Type B pancreatic cell (in vitro differentiated cells): ENCODE data around the gene MSANTD2. TPM values are rescaled to one million over a fixed set of nuclear protein-coding genes. Genes with fewer than 3 reads are reported as not detected.
A peak's percentile ranks its signal among the peaks of the same experiment; 100 is the strongest.
"Not testable (repeated sequence)": the region's sequence is repeated elsewhere in the genome, so short reads cannot be mapped to it uniquely, and the experiment has no call there.

Experiments
- DNase-seq: peaks from one replicate; pipeline ENCODE4 v3.0.0; 2021; ENCODE audit warnings: mixed read lengths; ENCODE audit not compliant: unreplicated experiment; ENCODE audit errors: extremely low spot score
- H3K27ac Mint-ChIP-seq: 2 replicates; pipeline ENCODE4 v1.8.0; 2021; ENCODE audit warnings: mild to moderate bottlenecking, mixed read lengths
- H3K27me3 Mint-ChIP-seq: 2 replicates; pipeline ENCODE4 v1.8.0; 2021; ENCODE audit warnings: mixed read lengths
- H3K36me3 Mint-ChIP-seq: 2 replicates; pipeline ENCODE4 v1.8.0; 2021; ENCODE audit warnings: mixed read lengths
- H3K4me1 Mint-ChIP-seq: one replicate; pipeline ENCODE4 v1.8.0; 2021; ENCODE audit warnings: mixed read lengths; ENCODE audit not compliant: unreplicated experiment
- H3K4me3 Mint-ChIP-seq: 2 replicates; pipeline ENCODE4 v1.8.0; 2021; ENCODE audit warnings: mild to moderate bottlenecking, mixed read lengths
- H3K9me3 Mint-ChIP-seq: 2 replicates; pipeline ENCODE4 v1.8.0; 2021; ENCODE audit warnings: mixed read lengths
- CTCF ChIP-seq: fragments of 200-600 bp; sonication (generic); conservative IDR thresholded peaks from 2 replicates; pipeline ENCODE4 v1.5.0; 2021; ENCODE audit warnings: antibody characterized with exemption, mild to moderate bottlenecking
- total RNA-seq: library from RNA; stranded (reverse); gene quantifications from 2 replicates; pipeline ENCODE4 v1.2.1, GENCODE V29; 2021; ENCODE audit warnings: low replicate concordance

Gene MSANTD2
- total RNA-seq, 1 donor from 2014 or later, result 27.4 TPM

GRCh38 chr11:124784051-124784450 lies 16.2 kb downstream of the MSANTD2 start:
- Mint-ChIP-seq H3K4me1 (peaks cover 3% of the 10 kb centered on the region), H3K27me3 (no peaks in the 10 kb centered on the region)

GRCh38 chr11:124783002-124783401 lies 17.2 kb downstream of the MSANTD2 start:
- Mint-ChIP-seq H3K9me3 (no peaks in the 10 kb centered on the region), H3K4me3 (no peak overlapping the region), H3K4me1 (peaks cover 3% of the 10 kb centered on the region), H3K36me3 (peaks cover 7% of the 10 kb centered on the region), H3K27ac (no peak overlapping the region), H3K27me3 (no peaks in the 10 kb centered on the region)
- DNase-seq, result no peak
- TF ChIP-seq CTCF, result no peak

More at GRCh38 chr11:124784051-124784450, 16.2 kb downstream of the MSANTD2 start:
- no peak for TF ChIP-seq CTCF
- no peak overlapping the region for H3K27ac Mint-ChIP-seq
- H3K4me3 Mint-ChIP-seq, result no peak overlapping the region
- no peaks in the 10 kb centered on the region for H3K36me3 Mint-ChIP-seq
- no peaks in the 10 kb centered on the region for H3K9me3 Mint-ChIP-seq
- no peak for DNase-seq

- H3K9me3 Mint-ChIP-seq, result no peaks in the 10 kb centered on the region
- peaks cover 26% of the 10 kb centered on the region for H3K36me3 Mint-ChIP-seq
- no peak for TF ChIP-seq CTCF
- DNase-seq, result no peak
- H3K4me3 Mint-ChIP-seq, result no peak overlapping the region
- H3K27me3 Mint-ChIP-seq, result no peaks in the 10 kb centered on the region
- no peak overlapping the region for H3K27ac Mint-ChIP-seq
- peaks cover 3% of the 10 kb centered on the region for H3K4me1 Mint-ChIP-seq
Observed at GRCh38 chr11:124779568-124779967, 20.6 kb downstream of the MSANTD2 start.

- Mint-ChIP-seq H3K27ac (no peak overlapping the region), H3K27me3 (no peaks in the 10 kb centered on the region), H3K4me1 (peaks cover 3% of the 10 kb centered on the region), H3K4me3 (no peak overlapping the region), H3K9me3 (no peaks in the 10 kb centered on the region), H3K36me3 (peaks cover 26% of the 10 kb centered on the region)
- peak; percentile 46 for TF ChIP-seq CTCF
- DNase-seq, result no peak
Observed at GRCh38 chr11:124778281-124778680, 21.9 kb downstream of the MSANTD2 start.

GRCh38 chr11:124776865-124777645 lies 23.2 kb downstream of the MSANTD2 start:
- no peaks in the 10 kb centered on the region for H3K27me3 Mint-ChIP-seq
- peaks cover 3% of the 10 kb centered on the region for H3K4me1 Mint-ChIP-seq
- no peak for DNase-seq
- H3K4me3 Mint-ChIP-seq, result no peak overlapping the region
- no peaks in the 10 kb centered on the region for H3K9me3 Mint-ChIP-seq
- TF ChIP-seq CTCF, result no peak
- no peak overlapping the region for H3K27ac Mint-ChIP-seq
- peaks cover 27% of the 10 kb centered on the region for H3K36me3 Mint-ChIP-seq

- not testable (repeated sequence) for H3K27ac Mint-ChIP-seq, H3K4me3 Mint-ChIP-seq, H3K27me3 Mint-ChIP-seq, H3K9me3 Mint-ChIP-seq, H3K4me1 Mint-ChIP-seq, DNase-seq
- peaks cover 27% of the 10 kb centered on the region for H3K36me3 Mint-ChIP-seq
Observed at GRCh38 chr11:124770959-124771358, 29.2 kb downstream of the MSANTD2 start.
